ENCODE data around the gene NLRP11.

Gene NLRP11

DNA sequence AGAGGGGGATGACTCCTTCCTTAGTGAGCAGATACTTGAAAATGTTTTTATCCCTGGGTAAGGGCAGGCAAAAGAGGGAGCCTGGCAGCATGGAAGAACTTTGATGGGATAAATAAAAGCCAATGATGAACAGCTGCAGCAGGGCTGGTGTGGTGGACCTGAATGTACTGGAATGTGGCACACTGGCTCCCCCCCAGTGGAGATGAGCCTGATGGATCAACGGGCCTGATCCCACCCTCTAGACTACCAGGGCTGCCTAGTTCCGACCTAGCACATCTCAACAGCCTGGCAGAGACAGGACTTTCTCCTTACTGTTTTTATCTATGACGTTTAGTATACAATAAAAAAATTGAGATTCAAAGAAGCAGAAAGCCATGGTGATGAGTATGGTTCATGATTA is 20.5 kb downstream of the NLRP11 start:
- TF ChIP-seq FOXM1 (IDR thresholded peaks at IDR 0.05; ENCODE audit: borderline replicate concordance, low read depth) (no peak), CEBPB (IDR thresholded peaks at IDR 0.05) (no peak), TAF1 (IDR thresholded peaks at IDR 0.05; ENCODE audit: low read depth) (no peak), EGR1 (IDR thresholded peaks at IDR 0.05) (no peak), EP300 (IDR thresholded peaks at IDR 0.05; ENCODE audit: borderline replicate concordance) (no peak), ZBTB7A (IDR thresholded peaks at IDR 0.05; ENCODE audit: low read depth) (no peak), CREB1 (IDR thresholded peaks at IDR 0.05; ENCODE audit: low read depth) (no peak), TCF12 (IDR thresholded peaks at IDR 0.05; ENCODE audit: low read depth) (no peak), YY1 (IDR thresholded peaks at IDR 0.05; ENCODE audit: low read depth) (no peak), NFIC (IDR thresholded peaks at IDR 0.05) (no peak), RAD21 (IDR thresholded peaks at IDR 0.05; ENCODE audit: low read depth) (no peak)
- TF ChIP-seq, protein P1, sequence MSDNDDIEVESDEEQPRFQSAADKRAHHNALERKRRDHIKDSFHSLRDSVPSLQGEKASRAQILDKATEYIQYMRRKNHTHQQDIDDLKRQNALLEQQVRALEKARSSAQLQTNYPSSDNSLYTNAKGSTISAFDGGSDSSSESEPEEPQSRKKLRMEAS (IDR thresholded peaks at IDR 0.05), result no peak
- TF ChIP-seq, protein P2, sequence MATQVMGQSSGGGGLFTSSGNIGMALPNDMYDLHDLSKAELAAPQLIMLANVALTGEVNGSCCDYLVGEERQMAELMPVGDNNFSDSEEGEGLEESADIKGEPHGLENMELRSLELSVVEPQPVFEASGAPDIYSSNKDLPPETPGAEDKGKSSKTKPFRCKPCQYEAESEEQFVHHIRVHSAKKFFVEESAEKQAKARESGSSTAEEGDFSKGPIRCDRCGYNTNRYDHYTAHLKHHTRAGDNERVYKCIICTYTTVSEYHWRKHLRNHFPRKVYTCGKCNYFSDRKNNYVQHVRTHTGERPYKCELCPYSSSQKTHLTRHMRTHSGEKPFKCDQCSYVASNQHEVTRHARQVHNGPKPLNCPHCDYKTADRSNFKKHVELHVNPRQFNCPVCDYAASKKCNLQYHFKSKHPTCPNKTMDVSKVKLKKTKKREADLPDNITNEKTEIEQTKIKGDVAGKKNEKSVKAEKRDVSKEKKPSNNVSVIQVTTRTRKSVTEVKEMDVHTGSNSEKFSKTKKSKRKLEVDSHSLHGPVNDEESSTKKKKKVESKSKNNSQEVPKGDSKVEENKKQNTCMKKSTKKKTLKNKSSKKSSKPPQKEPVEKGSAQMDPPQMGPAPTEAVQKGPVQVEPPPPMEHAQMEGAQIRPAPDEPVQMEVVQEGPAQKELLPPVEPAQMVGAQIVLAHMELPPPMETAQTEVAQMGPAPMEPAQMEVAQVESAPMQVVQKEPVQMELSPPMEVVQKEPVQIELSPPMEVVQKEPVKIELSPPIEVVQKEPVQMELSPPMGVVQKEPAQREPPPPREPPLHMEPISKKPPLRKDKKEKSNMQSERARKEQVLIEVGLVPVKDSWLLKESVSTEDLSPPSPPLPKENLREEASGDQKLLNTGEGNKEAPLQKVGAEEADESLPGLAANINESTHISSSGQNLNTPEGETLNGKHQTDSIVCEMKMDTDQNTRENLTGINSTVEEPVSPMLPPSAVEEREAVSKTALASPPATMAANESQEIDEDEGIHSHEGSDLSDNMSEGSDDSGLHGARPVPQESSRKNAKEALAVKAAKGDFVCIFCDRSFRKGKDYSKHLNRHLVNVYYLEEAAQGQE (IDR thresholded peaks at IDR 0.05; ENCODE audit: low read depth), result no peak
- TF ChIP-seq, protein P3, sequence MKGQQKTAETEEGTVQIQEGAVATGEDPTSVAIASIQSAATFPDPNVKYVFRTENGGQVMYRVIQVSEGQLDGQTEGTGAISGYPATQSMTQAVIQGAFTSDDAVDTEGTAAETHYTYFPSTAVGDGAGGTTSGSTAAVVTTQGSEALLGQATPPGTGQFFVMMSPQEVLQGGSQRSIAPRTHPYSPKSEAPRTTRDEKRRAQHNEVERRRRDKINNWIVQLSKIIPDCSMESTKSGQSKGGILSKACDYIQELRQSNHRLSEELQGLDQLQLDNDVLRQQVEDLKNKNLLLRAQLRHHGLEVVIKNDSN (IDR thresholded peaks at IDR 0.05), result no peak

DNA sequence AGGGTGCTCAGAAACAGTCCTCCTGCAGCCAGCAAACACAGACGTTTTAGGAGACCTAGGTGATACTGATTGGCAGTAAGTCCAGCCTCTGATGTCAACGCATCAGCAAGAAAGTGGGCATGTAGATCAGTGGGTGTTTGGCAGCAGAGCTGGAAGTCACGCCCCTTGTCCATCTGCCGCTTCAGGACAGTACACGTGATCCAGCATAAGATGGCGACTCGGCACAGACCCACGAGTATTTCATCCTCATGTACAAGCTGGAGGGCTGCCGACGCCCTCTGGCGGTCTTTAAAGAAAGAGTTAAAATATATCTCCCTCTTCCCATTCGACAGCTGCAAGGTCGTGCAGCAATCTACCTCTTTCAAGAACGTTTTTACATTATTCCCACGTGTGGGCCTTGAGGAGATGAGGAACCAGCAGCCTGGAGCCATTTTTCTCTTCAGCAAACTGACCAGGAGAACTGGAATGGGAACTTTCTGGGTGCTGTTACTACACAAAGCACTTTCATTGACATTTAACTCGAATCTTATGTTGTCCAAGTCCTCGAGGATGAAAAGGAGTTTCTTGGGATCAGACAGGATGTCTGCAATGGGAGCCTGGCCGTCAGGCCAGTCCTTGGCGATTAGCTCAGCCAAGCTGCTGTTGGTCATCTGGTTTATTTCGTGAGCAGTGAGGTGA is 22.3 kb downstream of the NLRP11 start:
- TF ChIP-seq FOXM1 (IDR thresholded peaks at IDR 0.05; ENCODE audit: borderline replicate concordance, low read depth), result no peak
- TF ChIP-seq, protein P3 (IDR thresholded peaks at IDR 0.05), result peak; percentile 88
- peak; percentile 62 for TF ChIP-seq RAD21 (IDR thresholded peaks at IDR 0.05; ENCODE audit: low read depth)
- no peak for TF ChIP-seq ZBTB7A (IDR thresholded peaks at IDR 0.05; ENCODE audit: low read depth)
- no peak for TF ChIP-seq CEBPB (IDR thresholded peaks at IDR 0.05)
- TF ChIP-seq EP300 (IDR thresholded peaks at IDR 0.05; ENCODE audit: borderline replicate concordance), result no peak
- TF ChIP-seq NFIC (IDR thresholded peaks at IDR 0.05), result no peak
- TF ChIP-seq TAF1 (IDR thresholded peaks at IDR 0.05; ENCODE audit: low read depth), result no peak
- TF ChIP-seq, protein P1 (IDR thresholded peaks at IDR 0.05), result peak; percentile 75
- peak; percentile 83 for TF ChIP-seq YY1 (IDR thresholded peaks at IDR 0.05; ENCODE audit: low read depth)
- TF ChIP-seq, protein P2 (IDR thresholded peaks at IDR 0.05; ENCODE audit: low read depth), result no peak
- TF ChIP-seq EGR1 (IDR thresholded peaks at IDR 0.05), result no peak
- no peak for TF ChIP-seq TCF12 (IDR thresholded peaks at IDR 0.05; ENCODE audit: low read depth)
- no peak for TF ChIP-seq CREB1 (IDR thresholded peaks at IDR 0.05; ENCODE audit: low read depth)

DNA sequence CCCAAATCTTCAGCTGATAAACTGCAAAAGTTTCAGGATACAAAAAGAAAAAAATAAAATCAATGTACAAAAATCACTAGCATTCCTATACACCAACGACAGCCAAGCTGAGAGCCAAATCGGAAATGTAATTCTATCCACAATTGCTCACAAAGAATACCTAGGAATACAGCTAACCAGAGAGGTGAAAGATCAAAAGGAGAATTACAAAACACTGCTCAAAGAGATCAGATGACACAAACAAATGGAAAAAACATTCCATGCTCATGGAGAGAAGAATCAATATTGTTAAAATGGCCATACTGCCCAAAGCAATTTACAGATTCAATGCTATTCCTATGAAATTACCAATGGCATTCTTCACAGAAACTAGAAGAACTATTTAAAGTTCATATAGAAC is 29.5 kb downstream of the NLRP11 start:
- TF ChIP-seq YY1 (IDR thresholded peaks at IDR 0.05; ENCODE audit: low read depth) (no peak), TAF1 (IDR thresholded peaks at IDR 0.05; ENCODE audit: low read depth) (no peak), RAD21 (IDR thresholded peaks at IDR 0.05; ENCODE audit: low read depth) (no peak), TEAD4 (IDR thresholded peaks at IDR 0.05) (no peak), NFIC (IDR thresholded peaks at IDR 0.05) (no peak), EGR1 (IDR thresholded peaks at IDR 0.05) (no peak), EP300 (IDR thresholded peaks at IDR 0.05; ENCODE audit: borderline replicate concordance) (no peak), CEBPB (IDR thresholded peaks at IDR 0.05) (no peak), TCF12 (IDR thresholded peaks at IDR 0.05; ENCODE audit: low read depth) (no peak), CREB1 (IDR thresholded peaks at IDR 0.05; ENCODE audit: low read depth) (no peak), ZBTB7A (IDR thresholded peaks at IDR 0.05; ENCODE audit: low read depth) (no peak), FOXM1 (IDR thresholded peaks at IDR 0.05; ENCODE audit: borderline replicate concordance, low read depth) (no peak)
- TF ChIP-seq, protein P1 (IDR thresholded peaks at IDR 0.05), result no peak
- TF ChIP-seq, protein P3 (IDR thresholded peaks at IDR 0.05), result no peak
- TF ChIP-seq, protein P2 (IDR thresholded peaks at IDR 0.05; ENCODE audit: low read depth), result no peak

Data from Ishikawa (cell line).